ENCODE data around the gene CALN1.

Gene CALN1

GRCh38 chr7:72170475-72170874 is 241.7 kb downstream of the CALN1 start:
- DNase-seq = no peak

- no peak for DNase-seq
Observed at GRCh38 chr7:72163271-72163670, 248.9 kb downstream of the CALN1 start.

- no peak for DNase-seq
Observed at GRCh38 chr7:72161534-72161933, 250.6 kb downstream of the CALN1 start.

DNA sequence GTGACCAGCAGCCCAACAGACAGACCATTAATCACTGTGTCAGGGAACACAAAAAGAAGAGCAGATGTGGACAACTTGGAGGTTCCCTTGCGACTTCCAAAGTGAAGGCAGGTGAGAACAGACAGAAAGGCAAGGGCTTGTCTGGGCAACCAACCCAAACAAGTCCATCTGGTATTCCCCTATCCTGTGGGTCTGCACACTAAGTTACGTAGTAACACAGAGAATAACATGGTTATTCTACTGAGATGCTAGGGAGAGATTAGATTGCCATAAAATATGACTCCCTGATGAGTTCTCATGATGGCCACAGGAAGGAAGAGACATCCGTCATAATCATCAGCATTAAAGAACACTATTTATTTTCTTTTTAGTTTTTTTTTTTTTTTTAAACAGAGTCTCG is 252.2 kb downstream of the CALN1 start:
- DNase-seq = peak; percentile 91

DNA sequence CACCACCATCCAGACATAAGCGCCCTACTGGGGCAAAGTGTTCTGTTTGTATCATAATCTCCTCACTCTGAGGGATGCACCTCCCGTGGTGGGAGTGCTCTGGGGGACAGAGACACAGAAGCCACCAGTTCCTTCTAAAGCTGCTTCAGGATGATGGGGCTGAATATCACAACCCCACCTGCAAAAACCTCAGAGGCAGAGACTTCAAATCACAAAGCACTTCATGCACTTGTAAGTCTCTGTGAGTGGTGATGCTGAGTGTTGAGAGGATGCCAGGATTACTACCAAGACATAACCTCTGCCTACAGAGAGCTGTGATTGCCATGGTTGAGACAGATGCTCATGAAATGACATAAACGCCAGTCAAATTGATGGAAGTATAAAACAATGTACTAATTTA is 255.5 kb downstream of the CALN1 start:
- DNase-seq = no peak

DNA sequence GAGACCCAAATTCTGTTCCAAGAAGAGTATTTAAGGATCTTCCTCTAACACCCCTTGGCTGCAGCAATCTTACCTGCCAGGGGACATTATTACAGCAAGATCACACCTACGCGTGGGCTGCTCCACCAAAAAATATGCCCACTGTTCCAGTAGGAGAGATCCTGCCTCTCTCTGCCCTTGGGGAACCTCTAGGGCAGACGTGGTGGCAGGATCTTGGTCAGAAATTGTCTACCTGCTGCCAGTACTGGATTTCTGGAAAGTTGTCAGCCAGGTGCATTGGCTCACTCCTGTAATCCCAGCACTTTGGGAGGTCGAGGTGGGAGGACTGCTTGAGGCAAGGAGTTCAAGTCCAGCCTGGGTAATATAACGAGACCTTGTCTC is 259.0 kb downstream of the CALN1 start:
- no peak for DNase-seq

GRCh38 chr7:72152161-72153131 is 259.7 kb downstream of the CALN1 start:
- no peak for DNase-seq

- DNase-seq = no peak
Observed at GRCh38 chr7:72140566-72140965, 271.6 kb downstream of the CALN1 start.

DNA sequence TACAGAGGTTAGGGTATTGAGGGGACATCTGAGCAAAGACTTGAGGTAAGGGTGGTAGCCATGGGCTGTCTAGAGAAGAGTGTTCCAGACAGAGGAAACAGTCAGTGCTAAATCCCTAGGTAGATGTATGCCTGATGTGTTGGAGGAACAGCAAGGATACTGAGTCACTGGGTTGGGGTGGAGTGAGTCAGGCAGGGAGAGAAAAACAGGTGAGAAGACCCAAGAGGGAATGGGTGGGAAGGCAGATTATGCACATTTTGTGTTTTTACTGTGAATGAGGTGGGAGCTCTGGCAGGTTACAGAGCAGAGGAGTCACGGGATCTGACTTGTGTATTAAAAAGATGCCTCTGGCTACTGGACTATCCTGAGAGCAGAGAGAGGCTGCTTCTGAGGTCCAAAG is 285.0 kb downstream of the CALN1 start:
- DNase-seq = no peak

DNA sequence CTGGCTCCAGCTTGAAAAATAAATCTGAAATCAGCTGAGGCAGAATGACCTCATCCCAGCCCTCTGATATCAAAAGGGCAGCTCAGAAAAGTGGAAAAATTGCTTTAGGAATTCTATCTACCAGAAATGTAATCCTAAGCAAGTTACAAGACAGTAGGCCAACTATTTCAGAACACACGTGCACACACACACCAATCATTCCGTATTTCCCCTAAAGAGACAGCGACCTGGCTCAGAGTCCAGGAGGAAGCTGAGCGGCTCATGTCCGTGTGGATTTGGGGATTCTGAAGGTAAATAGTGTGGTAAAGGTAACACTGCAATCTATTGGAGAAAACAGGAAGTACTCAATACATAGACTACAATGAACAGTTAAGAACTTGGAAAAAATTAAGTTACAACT is 288.2 kb downstream of the CALN1 start:
- no peak for DNase-seq

DNA sequence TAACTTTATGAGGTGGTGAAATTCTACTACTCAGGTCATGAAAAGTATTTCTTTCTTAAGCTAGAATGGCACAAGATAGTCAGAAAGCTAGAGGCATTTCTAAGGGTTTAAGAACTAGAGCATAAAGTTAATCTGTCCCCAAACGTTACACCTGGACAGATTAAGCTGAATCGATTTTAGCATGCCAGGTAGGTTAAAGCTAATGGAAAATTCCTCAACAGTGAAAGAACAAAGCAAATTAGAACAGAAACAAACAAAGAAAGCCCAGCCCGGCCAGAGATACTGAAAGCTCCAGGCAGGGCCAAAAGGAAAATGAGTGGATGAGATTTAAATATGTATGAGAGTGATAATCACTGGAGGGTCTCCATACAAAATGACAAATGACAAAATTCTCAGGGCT is 293.8 kb downstream of the CALN1 start:
- DNase-seq = no peak

DNA sequence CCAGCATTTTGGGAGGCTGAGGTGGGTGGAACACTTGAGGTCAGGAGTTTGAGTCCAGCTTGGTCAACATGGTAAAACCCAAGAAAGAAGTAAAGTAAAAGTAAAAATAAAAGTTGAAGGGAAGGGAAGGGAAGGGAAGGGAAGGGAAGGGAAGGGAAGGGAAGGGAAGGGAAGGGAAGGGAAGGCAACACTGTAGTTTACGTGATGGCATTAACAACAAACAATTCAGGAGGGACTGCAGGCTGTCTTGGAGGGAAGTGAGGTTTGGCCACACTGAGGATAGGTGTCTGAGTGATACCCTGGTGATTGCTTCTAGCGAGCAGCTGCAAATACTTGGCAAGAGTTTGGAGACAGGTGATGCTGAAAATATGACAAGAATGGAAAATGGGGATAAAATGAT is 298.0 kb downstream of the CALN1 start:
- no peak for DNase-seq

DNA sequence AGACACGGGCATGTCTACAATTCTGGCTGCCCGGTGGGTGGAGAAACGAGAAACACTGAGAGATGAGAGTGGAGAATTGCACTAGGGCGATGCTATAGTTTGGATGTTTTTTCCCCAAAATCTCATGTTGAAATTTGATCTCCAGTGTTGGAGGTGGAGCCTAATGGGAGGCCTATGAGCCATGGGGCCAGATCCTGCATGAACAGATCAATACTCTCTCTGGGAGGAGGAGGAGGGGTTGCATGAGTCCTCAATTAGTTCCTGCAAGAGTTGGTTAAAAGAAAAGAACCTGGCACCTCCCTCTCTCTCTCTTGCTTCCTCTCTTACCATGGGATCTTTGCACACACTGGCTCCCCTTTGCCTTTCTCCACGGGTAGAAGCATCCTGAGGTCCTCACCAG is 299.1 kb downstream of the CALN1 start:
- DNase-seq = no peak

GRCh38 chr7:72112530-72112929 is 299.6 kb downstream of the CALN1 start:
- no peak for DNase-seq

DNA sequence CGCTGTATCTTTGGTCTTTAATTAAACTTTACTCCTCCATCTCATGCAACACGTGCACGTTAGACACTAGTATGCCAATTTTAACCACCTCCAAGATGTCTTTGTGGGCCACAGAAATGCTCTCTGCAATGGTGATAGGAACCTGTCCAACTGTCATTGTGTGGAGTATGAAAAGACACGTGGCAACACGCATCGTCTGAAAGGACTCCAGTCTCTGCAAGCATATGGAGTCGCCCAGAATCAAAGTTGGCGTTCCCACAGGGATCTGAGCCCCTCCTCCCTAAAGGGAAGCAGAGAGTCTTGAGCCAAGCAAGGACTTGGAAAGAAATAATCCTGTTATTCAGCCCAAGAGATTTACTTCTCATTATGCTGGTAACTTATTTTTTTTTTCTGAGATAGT is 301.1 kb downstream of the CALN1 start:
- no peak for DNase-seq

DNA sequence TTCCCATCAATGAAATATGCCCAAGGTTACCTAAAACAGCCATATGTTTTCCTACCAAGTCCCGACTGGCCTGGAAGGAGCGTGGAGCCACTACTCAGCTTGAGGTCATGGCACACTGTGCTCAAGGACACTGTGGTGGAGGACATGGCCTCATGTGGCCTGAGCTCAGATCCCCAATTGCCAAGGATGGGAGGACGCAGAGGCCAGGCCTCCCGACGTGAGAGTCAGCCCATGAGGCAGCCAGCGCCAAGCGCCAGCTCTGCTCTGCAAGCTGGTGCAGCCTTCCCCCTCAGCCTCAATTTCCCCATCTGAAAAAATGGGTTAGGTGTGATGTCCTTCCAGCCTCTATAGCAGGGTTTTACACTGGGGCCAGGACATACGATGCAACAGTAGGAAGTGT is 302.6 kb downstream of the CALN1 start:
- DNase-seq = no peak

DNA sequence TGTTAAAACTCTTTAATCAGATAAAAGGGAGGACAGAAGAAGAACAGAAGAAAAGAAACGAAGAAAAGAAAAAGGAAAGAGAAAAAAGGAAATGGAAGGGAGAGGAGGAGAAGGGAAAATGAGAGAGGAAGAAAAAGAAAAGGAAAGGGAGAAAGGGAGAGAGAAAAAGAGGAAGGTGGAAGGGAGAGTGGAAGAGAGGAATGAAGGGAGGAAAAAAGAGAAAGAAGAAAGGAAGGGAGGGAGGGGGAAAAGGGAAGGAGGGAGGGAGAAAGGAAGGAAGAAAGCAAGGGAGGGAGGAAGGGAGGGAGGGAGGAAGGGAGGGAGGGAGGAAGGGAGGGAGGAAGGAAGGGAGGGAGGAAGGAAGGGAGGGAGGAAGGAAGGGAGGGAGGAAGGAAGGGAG is 305.7 kb downstream of the CALN1 start:
- DNase-seq = no peak

DNA sequence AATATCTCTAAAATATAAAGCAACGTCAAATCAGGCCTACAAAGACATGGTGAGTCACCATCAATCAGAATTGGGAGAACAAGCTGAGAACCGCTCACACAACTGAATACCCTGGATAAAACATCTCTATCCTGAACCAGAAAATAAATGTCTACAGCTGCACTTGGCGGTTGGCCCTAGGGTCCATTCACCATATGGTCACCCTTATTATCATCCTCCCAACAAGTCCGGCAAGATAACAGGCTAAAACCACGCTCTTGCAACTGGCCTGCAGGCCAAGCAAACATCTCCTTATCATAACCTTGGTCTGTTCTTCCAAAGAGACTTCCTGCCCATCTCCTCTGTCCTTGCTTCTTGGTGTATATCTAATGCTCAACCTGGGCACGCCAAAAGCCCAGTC is 310.7 kb downstream of the CALN1 start:
- DNase-seq = no peak

DNA sequence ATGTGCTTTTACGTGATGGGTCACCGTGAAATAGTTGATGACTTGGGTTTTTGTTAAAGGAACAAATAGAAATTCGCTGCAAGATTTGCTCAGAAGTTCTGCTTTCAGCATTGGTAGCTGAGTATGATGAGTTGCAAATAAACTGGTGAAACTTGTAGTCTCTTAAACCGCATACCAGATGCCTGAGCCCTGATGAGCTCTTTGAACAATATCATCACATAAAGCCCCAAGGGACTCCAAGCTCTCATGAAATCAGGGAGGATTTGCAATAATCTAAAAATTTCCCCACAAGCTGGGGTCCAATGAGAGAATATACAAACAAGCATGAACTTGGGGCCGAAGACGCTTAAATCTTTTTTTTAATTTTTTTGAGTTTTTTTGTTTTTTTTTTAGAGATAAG is 312.4 kb downstream of the CALN1 start:
- DNase-seq = peak; percentile 15

DNA sequence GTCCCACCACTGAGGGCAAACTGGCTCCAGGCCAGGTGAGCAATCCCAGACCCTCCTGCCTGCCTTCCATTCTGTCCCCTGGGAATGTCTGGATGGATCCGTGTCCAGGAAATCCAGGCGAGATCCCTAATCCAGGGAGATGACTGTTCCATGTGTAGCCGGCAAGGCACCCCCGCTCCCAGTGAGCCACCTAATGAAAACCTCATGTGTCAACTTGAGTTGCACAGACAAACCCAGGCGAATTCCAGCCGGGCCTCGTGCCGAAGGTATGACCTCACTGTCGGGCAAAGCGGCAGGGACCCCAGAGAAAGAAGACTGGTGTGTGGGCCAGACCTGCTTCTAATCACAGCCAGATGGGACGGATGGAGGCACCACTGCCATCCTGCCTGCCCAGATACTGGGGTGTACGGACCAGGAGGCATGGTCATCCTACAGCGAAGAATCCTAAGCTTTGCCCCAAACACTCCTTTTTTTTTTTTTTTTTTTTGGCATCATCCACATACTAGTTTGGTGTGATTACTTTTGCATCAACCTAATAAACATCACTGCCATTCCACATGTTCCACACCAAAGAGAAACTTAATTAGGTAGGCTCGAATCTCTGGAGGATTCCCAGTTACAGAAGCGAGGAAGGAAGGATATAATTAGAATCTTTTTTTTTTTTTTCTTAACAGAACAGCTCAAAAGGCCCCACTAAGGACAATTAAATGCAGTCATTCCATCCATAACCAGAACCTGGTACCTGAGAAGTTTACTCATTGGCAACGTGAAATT is 313.1 kb downstream of the CALN1 start:
- DNase-seq = peak; percentile 62

DNA sequence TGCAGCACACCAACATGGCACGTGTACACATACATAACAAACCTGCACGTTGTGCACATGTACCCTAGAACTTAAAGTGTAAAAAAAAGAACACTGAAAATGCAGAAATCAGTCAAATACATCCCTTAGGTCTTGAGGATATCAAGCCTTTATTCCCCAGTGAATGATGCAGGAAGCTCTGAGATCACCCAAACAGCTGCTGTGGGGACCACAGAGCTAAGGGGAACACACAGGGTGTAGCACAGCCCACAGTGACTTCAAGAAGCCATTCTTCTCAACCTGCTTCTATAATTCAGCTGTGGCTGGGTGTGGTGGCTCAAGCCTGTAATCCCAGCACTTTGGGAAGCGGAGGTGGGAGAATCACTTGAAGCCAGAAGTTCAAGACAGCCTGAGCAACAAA is 314.9 kb downstream of the CALN1 start:
- no peak for DNase-seq

GRCh38 chr7:72092769-72093168 is 319.4 kb downstream of the CALN1 start:
- DNase-seq = no peak

DNA sequence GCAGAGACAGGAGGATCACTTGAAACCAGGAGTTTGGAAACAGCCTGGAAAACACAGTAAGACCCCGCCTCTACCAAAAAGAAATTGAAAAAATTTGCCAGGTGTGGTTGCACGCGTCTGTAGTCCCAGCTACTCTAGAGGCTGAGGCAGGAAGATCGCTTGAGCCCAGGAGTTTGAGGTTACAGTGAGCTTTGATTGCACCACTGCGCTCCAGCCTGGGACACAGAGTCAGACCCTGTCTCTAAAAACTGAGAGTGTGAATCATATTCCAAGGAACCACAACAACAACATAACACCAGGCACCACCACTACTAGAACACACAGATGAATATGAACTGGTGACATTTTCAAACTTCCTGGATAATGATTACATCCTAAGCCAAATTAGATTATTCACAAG is 324.2 kb downstream of the CALN1 start:
- DNase-seq = peak; percentile 38

DNA sequence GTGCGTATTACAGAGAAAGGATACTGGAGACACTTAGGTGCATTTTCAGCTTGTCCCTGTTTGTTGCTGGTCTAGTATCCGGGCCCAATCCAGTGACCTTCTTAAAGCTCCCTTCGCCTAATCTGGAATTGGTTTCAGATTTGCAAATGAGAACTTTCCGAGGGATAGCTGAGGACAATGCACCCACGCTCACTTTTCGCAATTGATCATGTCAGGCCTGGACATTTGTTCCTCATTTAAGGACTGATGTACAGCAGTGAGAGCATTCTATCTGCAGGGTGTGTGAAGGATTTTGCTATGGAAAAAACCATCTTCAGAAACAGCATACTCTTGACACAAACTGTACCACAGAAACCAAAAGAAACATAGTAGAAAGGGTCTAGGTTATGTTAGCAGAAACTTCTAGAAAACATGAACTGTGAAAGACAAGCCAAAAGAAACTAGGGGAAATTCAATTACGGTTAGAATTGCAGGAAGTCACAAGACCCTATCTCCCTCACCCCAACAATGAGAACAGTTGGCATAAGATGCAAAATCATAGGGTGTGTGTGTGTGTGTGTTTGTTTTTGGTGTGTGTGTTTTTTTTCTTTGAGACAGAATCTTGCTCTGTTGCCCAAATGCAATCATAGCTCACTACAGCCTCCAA is 331.1 kb downstream of the CALN1 start:
- DNase-seq = no peak
